Gastrocnemius medialis (tissue), 4 donors: ENCODE measurements around the gene CAMTA1. TPM values are rescaled to one million over a fixed set of nuclear protein-coding genes. Genes with fewer than 3 reads are reported as not detected.

Experiments used
- ATAC-seq, 2 donors: fragments of 150-250 bp; one replicate each; pipeline ENCODE4 v1.9.1; 2016
- DNase-seq, 2 donors: peaks; one replicate each; pipeline ENCODE4 v3.0.0-alpha.2; 2019
- H3K27ac ChIP-seq, 4 donors: fragments of 200-600 bp; sonication (generic); 1 replicate in 1 of 4; 2 replicates in 3 of 4; pipeline ENCODE4 v1.5.1; 2016 to 2018; ENCODE audit warnings: mild to moderate bottlenecking in 2 of 4, moderate library complexity in 1 of 4
- H3K27me3 ChIP-seq, 3 donors: fragments of 200-600 bp; sonication (generic) in 2 of 3; 1 replicate in 1 of 3; 2 replicates in 2 of 3; pipeline versions ENCODE4 v1.5.1 to v1.6.0; 2016 to 2019; ENCODE audit warnings: mild to moderate bottlenecking in 1 of 3, moderate library complexity in 1 of 3
- H3K36me3 ChIP-seq, 2 donors: fragments of 200-600 bp; sonication (generic) in 1 of 2; one replicate each; pipeline ENCODE4 v1.5.1; 2017 to 2018
- H3K4me1 ChIP-seq, 2 donors: fragments of 200-600 bp; sonication (generic) in 1 of 2; one replicate each; pipeline ENCODE4 v1.5.1; 2016 to 2017; ENCODE audit warnings: mild to moderate bottlenecking in 2 of 2
- H3K4me3 ChIP-seq, 4 donors: fragments of 200-600 bp; sonication (generic) in 3 of 4; 1 replicate in 1 of 4; 2 replicates in 3 of 4; pipeline ENCODE4 v1.5.1; 2016 to 2019; ENCODE audit warnings: mild to moderate bottlenecking in 2 of 4
- H3K9me3 ChIP-seq, 3 donors: fragments of 200-600 bp; sonication (generic) in 2 of 3; 1 replicate in 1 of 3; 2 replicates in 2 of 3; pipeline ENCODE4 v1.5.1; 2016 to 2019
- POLR2A ChIP-seq, 2 donors: fragments of 450-650 bp; IDR thresholded peaks; one replicate each; pipeline ENCODE4 v1.6.1; 2017; ENCODE audit warnings: antibody characterized with exemption in 2 of 2, mild to moderate bottlenecking in 2 of 2, moderate library complexity in 2 of 2
- in situ Hi-C, 4 donors: fragments of 200-750 bp; cut with MboI; loops; one replicate each; pipeline versions ENCODE4 v1.15.0 to v1.8.0; 2017; ENCODE audit warnings: low sequenced_read_pairs in 4 of 4
- intact Hi-C: fragments of 100-400 bp; cut with DNase I; formaldehyde crosslinking; loops from one replicate; pipeline ENCODE4 v1.15.1; 2023; ENCODE audit warnings: low total_unique reads
- total RNA-seq, 4 donors: library from RNA; depleted of rRNA; stranded (reverse); fragments of >200 nt; gene quantifications; one replicate each; pipeline versions ENCODE4 v1.1.0 to v1.2.3, GENCODE V29; 2016
- TF ChIP-seq, protein P1 (sequence below), 5 experiments: fragments of 450-650 bp in 3 of 5; fragments of 200-600 bp in 2 of 5; sonication (generic) in 2 of 5; IDR thresholded peaks in 4 of 5; conservative IDR thresholded peaks in 1 of 5; 1 replicate in 4 of 5; 2 replicates in 1 of 5; pipeline ENCODE4 v1.5.1; 2016 to 2019; ENCODE audit warnings: antibody characterized with exemption in 5 of 5, mild to moderate bottlenecking in 3 of 5, moderate library complexity in 3 of 5

CAMTA1 gene
- total RNA-seq, 4 donors from 2014 or later = 60.5 to 113 (median 70.4) TPM

- TF ChIP-seq, protein P1, sequence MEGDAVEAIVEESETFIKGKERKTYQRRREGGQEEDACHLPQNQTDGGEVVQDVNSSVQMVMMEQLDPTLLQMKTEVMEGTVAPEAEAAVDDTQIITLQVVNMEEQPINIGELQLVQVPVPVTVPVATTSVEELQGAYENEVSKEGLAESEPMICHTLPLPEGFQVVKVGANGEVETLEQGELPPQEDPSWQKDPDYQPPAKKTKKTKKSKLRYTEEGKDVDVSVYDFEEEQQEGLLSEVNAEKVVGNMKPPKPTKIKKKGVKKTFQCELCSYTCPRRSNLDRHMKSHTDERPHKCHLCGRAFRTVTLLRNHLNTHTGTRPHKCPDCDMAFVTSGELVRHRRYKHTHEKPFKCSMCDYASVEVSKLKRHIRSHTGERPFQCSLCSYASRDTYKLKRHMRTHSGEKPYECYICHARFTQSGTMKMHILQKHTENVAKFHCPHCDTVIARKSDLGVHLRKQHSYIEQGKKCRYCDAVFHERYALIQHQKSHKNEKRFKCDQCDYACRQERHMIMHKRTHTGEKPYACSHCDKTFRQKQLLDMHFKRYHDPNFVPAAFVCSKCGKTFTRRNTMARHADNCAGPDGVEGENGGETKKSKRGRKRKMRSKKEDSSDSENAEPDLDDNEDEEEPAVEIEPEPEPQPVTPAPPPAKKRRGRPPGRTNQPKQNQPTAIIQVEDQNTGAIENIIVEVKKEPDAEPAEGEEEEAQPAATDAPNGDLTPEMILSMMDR (IDR thresholded peaks at IDR 0.05 in 4 of 5, conservative IDR thresholded peaks at IDR 0.05 in 1 of 5) = no peak
- no peak for TF ChIP-seq POLR2A (IDR thresholded peaks at IDR 0.05)
- Histone ChIP-seq H3K4me3 (no peak overlapping the region), H3K36me3 (peaks cover 5 to 69% of the 10 kb centered on the region in 2 donors), H3K27ac (peak overlapping the region in 1 of 4 donors; percentile 19), H3K9me3 (no peaks in the 10 kb centered on the region), H3K4me1 (no peaks in the 10 kb centered on the region), H3K27me3 (no peaks in the 10 kb centered on the region)
- in situ Hi-C loops (no loop called here), intact Hi-C loops (no loop called here)
- DNase-seq (peak in 1 of 2 donors; percentile 27), ATAC-seq (no peak)
Measured at GRCh38 chr1:7810395-7810794, 1025.1 kb downstream of the CAMTA1 start.

GRCh38 chr1:7811476-7811875 is 1026.2 kb downstream of the CAMTA1 start:
- H3K4me3 ChIP-seq = no peak overlapping the region
- intact Hi-C loops = no loop called here
- no peaks in the 10 kb centered on the region for H3K9me3 ChIP-seq
- in situ Hi-C loops = no loop called here
- H3K27me3 ChIP-seq = no peaks in the 10 kb centered on the region
- peak overlapping the region in 1 of 4 donors; percentile 19 for H3K27ac ChIP-seq
- DNase-seq (no peak), ATAC-seq (no peak)
- no peak for TF ChIP-seq POLR2A (IDR thresholded peaks at IDR 0.05)
- TF ChIP-seq, protein P1 (IDR thresholded peaks at IDR 0.05 in 4 of 5, conservative IDR thresholded peaks at IDR 0.05 in 1 of 5) = no peak
- no peaks in the 10 kb centered on the region for H3K4me1 ChIP-seq
- peaks cover 5 to 61% of the 10 kb centered on the region in 2 donors for H3K36me3 ChIP-seq

GRCh38 chr1:7813677-7814373 is 1028.6 kb downstream of the CAMTA1 start:
- intact Hi-C loops (no loop called here), in situ Hi-C loops (no loop called here)
- no peak for ATAC-seq
- no peak for TF ChIP-seq POLR2A (IDR thresholded peaks at IDR 0.05)
- TF ChIP-seq, protein P1 (IDR thresholded peaks at IDR 0.05 in 4 of 5, conservative IDR thresholded peaks at IDR 0.05 in 1 of 5) = no peak
- no peak overlapping the region for H3K27ac ChIP-seq
- no peaks in the 10 kb centered on the region for H3K4me1 ChIP-seq
- H3K9me3 ChIP-seq = no peaks in the 10 kb centered on the region
- no peaks in the 10 kb centered on the region for H3K27me3 ChIP-seq
- no peak overlapping the region for H3K4me3 ChIP-seq
- no peak for DNase-seq
- H3K36me3 ChIP-seq = peaks cover 5 to 75% of the 10 kb centered on the region in 2 donors

Other genes starting within 250 kb of the CAMTA1 start
- 10 to 100 TPM; 13.6 to 33.0 (median 21.9) TPM for gene NOL9, start 230.9 kb upstream of the CAMTA1 start, total RNA-seq
- gene TAS1R1, start 230.1 kb upstream of the CAMTA1 start, total RNA-seq = not detected
- gene ZBTB48, start 205.5 kb upstream of the CAMTA1 start, total RNA-seq = 10 to 100 TPM in 3 of 4 donors, 1 to 10 TPM in 1; 9.3 to 14.5 (median 11.3) TPM
- gene KLHL21, start 182.6 kb upstream of the CAMTA1 start, total RNA-seq = 100 to 1,000 TPM; 176 to 481 (median 267) TPM
- gene PHF13, start 171.7 kb upstream of the CAMTA1 start, total RNA-seq = 1 to 10 TPM; 4.7 to 8.5 (median 5.3) TPM
- 10 to 100 TPM; 16.7 to 31.0 (median 24.2) TPM for gene THAP3, start 160.6 kb upstream of the CAMTA1 start, total RNA-seq
- 10 to 100 TPM; 23.3 to 40.7 (median 30.8) TPM for gene DNAJC11, start 83.6 kb upstream of the CAMTA1 start, total RNA-seq